Trophoblast cell (in vitro differentiated cells and primary cell): ENCODE results near the gene ACVRL1.

Experiments used
- DNase-seq, 2 donors: peaks; one replicate each; pipeline ENCODE4 v3.0.0-alpha.2; 2016
- H2AFZ ChIP-seq: 2 replicates; pipeline ENCODE4 v1.6.1; 2013; ENCODE audit warnings: low read length, moderate library complexity, mild to moderate bottlenecking; ENCODE audit not compliant: insufficient read depth, poor library complexity
- H2AK5ac ChIP-seq: 2 replicates; pipeline ENCODE4 v1.6.1; 2013; ENCODE audit warnings: mild to moderate bottlenecking, low read length
- H2BK120ac ChIP-seq: 2 replicates; pipeline ENCODE4 v1.6.1; 2013; ENCODE audit warnings: low read length, mild to moderate bottlenecking, moderate library complexity; ENCODE audit not compliant: insufficient read depth, poor library complexity
- H2BK12ac ChIP-seq: 2 replicates; pipeline ENCODE4 v1.6.1; 2013; ENCODE audit warnings: mild to moderate bottlenecking, low read length, moderate library complexity
- H2BK5ac ChIP-seq: 2 replicates; pipeline ENCODE4 v1.6.1; 2013; ENCODE audit warnings: low read length, low read depth, moderate library complexity, mild to moderate bottlenecking; ENCODE audit not compliant: poor library complexity
- H3K14ac ChIP-seq: 2 replicates; pipeline ENCODE4 v1.6.1; 2013; ENCODE audit warnings: mild to moderate bottlenecking, low read length
- H3K18ac ChIP-seq: 2 replicates; pipeline ENCODE4 v1.6.1; 2013; ENCODE audit warnings: mild to moderate bottlenecking, low read length
- H3K23ac ChIP-seq: 2 replicates; pipeline ENCODE4 v1.6.1; 2013; ENCODE audit warnings: low read length
- H3K27ac ChIP-seq: 2 replicates; pipeline ENCODE4 v1.5.1; 2013; ENCODE audit warnings: low read depth, mild to moderate bottlenecking, inconsistent platforms, low read length, moderate library complexity
- H3K27me3 ChIP-seq: 2 replicates; pipeline ENCODE4 v1.6.1; 2013; ENCODE audit warnings: inconsistent platforms, mild to moderate bottlenecking, low read length, moderate library complexity; ENCODE audit not compliant: insufficient read depth
- H3K36me3 ChIP-seq, 2 experiments: 1 replicate in 1 of 2; 2 replicates in 1 of 2; pipeline ENCODE4 v1.6.1; 2013; ENCODE audit warnings: low read length in 2 of 2, mild to moderate bottlenecking in 2 of 2, moderate library complexity in 1 of 2; ENCODE audit not compliant: insufficient read depth in 2 of 2, control insufficient read depth in 1 of 2
- H3K4ac ChIP-seq: 2 replicates; pipeline ENCODE4 v1.6.1; 2013; ENCODE audit warnings: low read depth, mild to moderate bottlenecking, low read length, moderate library complexity
- H3K4me1 ChIP-seq, 2 experiments: 1 replicate in 1 of 2; 2 replicates in 1 of 2; pipeline ENCODE4 v1.6.1; 2013; ENCODE audit warnings: low read length in 2 of 2, mild to moderate bottlenecking in 2 of 2, moderate library complexity in 1 of 2; ENCODE audit not compliant: insufficient read depth in 2 of 2, control insufficient read depth in 1 of 2
- H3K4me2 ChIP-seq: 2 replicates; pipeline ENCODE4 v1.6.1; 2013; ENCODE audit warnings: inconsistent platforms, mild to moderate bottlenecking, low read length, moderate library complexity
- H3K4me3 ChIP-seq: 2 replicates; pipeline ENCODE4 v1.5.1; 2013; ENCODE audit warnings: mild to moderate bottlenecking, low read depth, low read length, inconsistent platforms
- H3K79me1 ChIP-seq: one replicate; pipeline ENCODE4 v1.6.1; 2013; ENCODE audit warnings: low read length
- H3K79me2 ChIP-seq: 2 replicates; pipeline ENCODE4 v1.6.1; 2013; ENCODE audit warnings: low read length, mild to moderate bottlenecking; ENCODE audit not compliant: control insufficient read depth, insufficient read depth, poor library complexity
- H3K9ac ChIP-seq: 2 replicates; pipeline ENCODE4 v1.6.1; 2013; ENCODE audit warnings: mild to moderate bottlenecking, low read length
- H3K9me3 ChIP-seq: 2 replicates; pipeline ENCODE4 v1.6.1; 2013; ENCODE audit warnings: low read depth, mild to moderate bottlenecking, control low read depth, inconsistent platforms, low read length; ENCODE audit not compliant: insufficient read depth
- H4K12ac ChIP-seq: 2 replicates; pipeline ENCODE4 v1.6.1; 2013; ENCODE audit warnings: low read depth, mild to moderate bottlenecking, low read length, moderate library complexity
- H4K8ac ChIP-seq: 2 replicates; pipeline ENCODE4 v1.6.1; 2013; ENCODE audit warnings: low read depth, mild to moderate bottlenecking, low read length, moderate library complexity
- H4K91ac ChIP-seq: one replicate; pipeline ENCODE4 v1.6.1; 2013; ENCODE audit warnings: low read depth, mild to moderate bottlenecking, low read length, moderate library complexity
- WGBS: extraction: QIAGEN DNeasy Blood & Tissue Kit; methylation state at CpG from one replicate; pipeline ENCODE4 v1.1.7; 2013; ENCODE audit warnings: missing lambda C conversion rate; ENCODE audit not compliant: insufficient read length, insufficient coverage; ENCODE audit errors: extremely low coverage; 5-methylcytosine and 5-hydroxymethylcytosine counted together

The ACVRL1 gene

DNA sequence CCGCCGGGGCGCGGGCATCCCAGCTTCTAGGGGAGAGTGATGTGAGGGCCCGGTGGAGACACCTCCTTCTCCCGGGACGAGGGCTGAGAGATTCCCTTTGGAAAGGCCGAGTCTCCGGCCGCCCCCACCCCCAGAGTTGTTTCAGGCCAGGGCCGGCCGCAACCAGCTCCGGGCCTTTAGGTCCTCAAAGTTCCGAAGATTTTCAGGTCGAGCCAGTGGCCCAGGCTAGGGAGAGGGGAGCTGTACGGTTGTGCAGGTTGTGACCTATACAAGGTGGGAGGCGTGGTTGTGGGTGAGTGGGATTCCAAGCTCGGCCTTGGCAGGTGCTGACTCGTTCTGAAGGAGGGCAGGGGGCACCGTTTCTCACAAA is 37.8 kb upstream of the ACVRL1 start:
- H4K8ac ChIP-seq = peak overlapping the region; percentile 6
- DNase-seq = no peak
- peak overlapping the region; percentile 38 for H4K91ac ChIP-seq
- no peak overlapping the region for H3K4me3 ChIP-seq
- H2AFZ ChIP-seq = no peak overlapping the region
- peak overlapping the region; percentile 42 for H2AK5ac ChIP-seq
- H3K23ac ChIP-seq = no peak overlapping the region
- peak overlapping the region; percentile 22 for H3K14ac ChIP-seq
- H3K9me3 ChIP-seq = no peaks in the 10 kb centered on the region
- peak overlapping the region; percentile 1 for H3K4ac ChIP-seq
- H3K4me2 ChIP-seq = peak overlapping the region; percentile 94
- no peak overlapping the region for H3K9ac ChIP-seq
- no peaks in the 10 kb centered on the region for H3K27me3 ChIP-seq
- no peaks in the 10 kb centered on the region for H3K79me2 ChIP-seq
- H3K4me1 ChIP-seq = peaks cover 33 to 39% of the 10 kb centered on the region in 2 experiments
- H3K18ac ChIP-seq = peak overlapping the region; percentile 28
- peak overlapping the region; percentile 70 for H2BK12ac ChIP-seq
- H2BK120ac ChIP-seq = peak overlapping the region; percentile 3
- WGBS = no CpG with 5 or more reads among the region's 20 CpGs
- peak overlapping the region; percentile 1 for H3K27ac ChIP-seq
- no peak overlapping the region for H4K12ac ChIP-seq
- peaks cover 27% of the 10 kb centered on the region for H3K79me1 ChIP-seq
- H3K36me3 ChIP-seq = no peaks in the 10 kb centered on the region
- H2BK5ac ChIP-seq = no peak overlapping the region

DNA sequence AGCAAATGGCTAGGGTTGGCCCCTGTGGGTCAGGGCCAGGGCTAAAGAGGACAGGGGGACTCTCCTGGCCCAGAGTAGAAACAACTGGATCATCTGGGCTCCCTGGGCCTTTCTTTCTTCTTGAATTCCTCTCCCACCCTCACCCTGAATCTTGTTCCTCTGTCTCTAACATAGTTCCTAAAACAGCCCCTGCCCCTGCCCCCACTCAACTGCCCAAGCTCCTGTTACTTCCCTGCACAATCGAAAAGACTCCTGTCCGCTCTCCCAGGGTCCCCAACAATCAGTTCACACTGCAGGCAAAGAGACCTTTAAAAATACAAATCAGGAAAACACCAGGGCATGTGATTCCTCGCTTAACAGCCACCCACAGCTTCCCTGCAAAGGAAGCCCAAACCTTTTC is 37.4 kb upstream of the ACVRL1 start:
- Histone ChIP-seq H3K9me3 (no peaks in the 10 kb centered on the region), H4K12ac (no peak overlapping the region), H3K79me1 (peaks cover 24% of the 10 kb centered on the region), H3K27ac (no peak overlapping the region), H3K27me3 (no peaks in the 10 kb centered on the region), H3K23ac (no peak overlapping the region), H2BK5ac (no peak overlapping the region), H3K4ac (peak overlapping the region; percentile 1), H3K4me1 (peaks cover 29 to 34% of the 10 kb centered on the region in 2 experiments), H2BK120ac (peak overlapping the region; percentile 3), H3K14ac (peak overlapping the region; percentile 21), H4K8ac (peak overlapping the region; percentile 6), H4K91ac (peak overlapping the region; percentile 38), H3K4me3 (no peak overlapping the region), H2AFZ (no peak overlapping the region), H2BK12ac (peak overlapping the region; percentile 70), H2AK5ac (peak overlapping the region; percentile 42), H3K9ac (no peak overlapping the region), H3K79me2 (no peaks in the 10 kb centered on the region), H3K4me2 (peak overlapping the region; percentile 94), H3K36me3 (no peaks in the 10 kb centered on the region), H3K18ac (peak overlapping the region; percentile 28)
- WGBS = no CpG with 5 or more reads among the region's 3 CpGs
- no peak for DNase-seq

DNA sequence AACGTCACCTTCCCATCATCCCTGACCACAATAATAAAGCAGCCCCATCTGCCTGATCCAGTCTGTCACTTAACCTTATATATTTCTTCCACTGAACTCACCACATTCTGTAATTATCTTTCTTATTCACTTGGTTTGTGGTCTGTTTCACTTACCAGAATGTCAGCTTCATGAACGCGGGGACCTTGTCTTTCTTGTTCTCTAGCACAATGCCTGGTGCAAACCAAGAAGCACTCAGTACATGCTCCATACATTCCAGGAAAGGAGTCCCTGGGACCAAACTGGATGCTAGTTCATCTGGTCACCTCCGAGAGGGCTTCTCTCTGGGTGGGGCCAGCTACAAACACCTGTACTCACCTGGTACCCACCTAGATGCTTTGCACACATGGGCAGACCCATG is 36.8 kb upstream of the ACVRL1 start:
- peaks cover 23 to 29% of the 10 kb centered on the region in 2 experiments for H3K4me1 ChIP-seq
- H3K9ac ChIP-seq = no peak overlapping the region
- no peak overlapping the region for H3K23ac ChIP-seq
- H2AK5ac ChIP-seq = no peak overlapping the region
- H2AFZ ChIP-seq = no peak overlapping the region
- H4K8ac ChIP-seq = no peak overlapping the region
- H2BK5ac ChIP-seq = no peak overlapping the region
- H3K18ac ChIP-seq = no peak overlapping the region
- no peak overlapping the region for H3K4me2 ChIP-seq
- no peak overlapping the region for H4K12ac ChIP-seq
- no CpG with 5 or more reads among the region's 4 CpGs for WGBS
- H3K79me1 ChIP-seq = peaks cover 24% of the 10 kb centered on the region
- no peak overlapping the region for H3K14ac ChIP-seq
- no peak overlapping the region for H3K4ac ChIP-seq
- H3K27me3 ChIP-seq = no peaks in the 10 kb centered on the region
- H3K79me2 ChIP-seq = no peaks in the 10 kb centered on the region
- H4K91ac ChIP-seq = no peak overlapping the region
- no peak overlapping the region for H3K4me3 ChIP-seq
- H2BK12ac ChIP-seq = no peak overlapping the region
- no peak overlapping the region for H3K27ac ChIP-seq
- H3K9me3 ChIP-seq = no peaks in the 10 kb centered on the region
- DNase-seq = no peak
- H2BK120ac ChIP-seq = no peak overlapping the region
- no peaks in the 10 kb centered on the region for H3K36me3 ChIP-seq

DNA sequence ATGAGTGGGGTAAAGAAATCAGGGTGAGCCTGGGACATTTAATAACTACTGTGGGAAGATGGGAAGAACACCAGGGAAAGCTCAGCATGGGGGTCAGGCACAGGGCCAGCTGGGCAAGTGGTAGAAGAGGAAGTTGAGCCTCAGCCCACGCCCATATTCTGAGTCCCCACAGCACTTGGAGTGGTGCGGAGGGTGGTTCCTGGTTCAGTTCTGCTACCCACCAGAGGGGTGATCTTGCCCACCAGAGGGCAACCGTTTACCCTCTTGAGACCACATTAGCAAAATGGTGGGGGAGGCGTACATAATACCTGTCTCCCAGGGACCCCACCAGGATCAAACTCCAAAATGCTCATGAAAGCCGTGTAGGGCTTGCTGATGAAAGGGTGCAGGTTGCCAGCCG is 36.2 kb upstream of the ACVRL1 start:
- Histone ChIP-seq H3K18ac (no peak overlapping the region), H3K27ac (no peak overlapping the region), H4K8ac (no peak overlapping the region), H3K4me2 (no peak overlapping the region), H4K91ac (no peak overlapping the region), H3K9me3 (no peaks in the 10 kb centered on the region), H3K14ac (no peak overlapping the region), H4K12ac (no peak overlapping the region), H3K4me1 (peaks cover 17 to 22% of the 10 kb centered on the region in 2 experiments), H3K4ac (no peak overlapping the region), H3K79me1 (peaks cover 18% of the 10 kb centered on the region), H2AK5ac (no peak overlapping the region), H2BK12ac (no peak overlapping the region), H3K4me3 (no peak overlapping the region), H3K9ac (no peak overlapping the region), H3K27me3 (no peaks in the 10 kb centered on the region), H2BK120ac (no peak overlapping the region), H3K36me3 (no peaks in the 10 kb centered on the region), H3K23ac (no peak overlapping the region), H2BK5ac (no peak overlapping the region), H3K79me2 (no peaks in the 10 kb centered on the region), H2AFZ (no peak overlapping the region)
- WGBS = no CpG with 5 or more reads among the region's 6 CpGs
- no peak for DNase-seq
